HG02943 (cell line): ENCODE results near the gene PAEP.
"Not testable (repeated sequence)": the region's sequence is repeated elsewhere in the genome, so short reads cannot be mapped to it uniquely, and the experiment has no call there.

Source experiments
- ATAC-seq: cut with Tn5 transposase; IDR thresholded peaks from one replicate; pipeline ENCODE4 v1.9.1; 2021; ENCODE audit warnings: mild to moderate bottlenecking, low read depth, moderate library complexity; ENCODE audit not compliant: unreplicated experiment

The PAEP gene

GRCh38 chr9:135525241-135526088 is 36.1 kb upstream of the PAEP start:
- no peak for ATAC-seq

GRCh38 chr9:135526089-135526729 is 35.3 kb upstream of the PAEP start:
- ATAC-seq, result no peak

GRCh38 chr9:135526730-135527571 is 34.6 kb upstream of the PAEP start:
- no peak for ATAC-seq

- not testable (repeated sequence) for ATAC-seq
Observed at GRCh38 chr9:135528842-135529435, 32.6 kb upstream of the PAEP start.

GRCh38 chr9:135530146-135530545 is 31.4 kb upstream of the PAEP start:
- no peak for ATAC-seq

- ATAC-seq, result no peak
Observed at GRCh38 chr9:135531096-135531495, 30.5 kb upstream of the PAEP start.

- ATAC-seq, result no peak
Observed at GRCh38 chr9:135533113-135533512, 28.4 kb upstream of the PAEP start.

GRCh38 chr9:135533674-135534073 is 27.9 kb upstream of the PAEP start:
- no peak for ATAC-seq

GRCh38 chr9:135534192-135534711 is 27.3 kb upstream of the PAEP start:
- ATAC-seq, result not testable (repeated sequence)

GRCh38 chr9:135534826-135535225 is 26.7 kb upstream of the PAEP start:
- ATAC-seq, result not testable (repeated sequence)

GRCh38 chr9:135535631-135536030 is 25.9 kb upstream of the PAEP start:
- ATAC-seq, result not testable (repeated sequence)

- ATAC-seq, result no peak
Observed at GRCh38 chr9:135536216-135536615, 25.3 kb upstream of the PAEP start.

- ATAC-seq, result not testable (repeated sequence)
Observed at GRCh38 chr9:135543262-135543894, 18.2 kb upstream of the PAEP start.

- ATAC-seq, result no peak
Observed at GRCh38 chr9:135544981-135545635, 16.4 kb upstream of the PAEP start.

GRCh38 chr9:135545646-135546176 is 15.8 kb upstream of the PAEP start, which contains the start of gene OBP2A:
Gene OBP2A (plus strand): TSS chr9:135546126. CDS start chr9:135546181, 55 bp downstream.
- not testable (repeated sequence) for ATAC-seq

- ATAC-seq, result not testable (repeated sequence)
Observed at GRCh38 chr9:135546792-135547617, 14.6 kb upstream of the PAEP start.

- ATAC-seq, result no peak
Observed at GRCh38 chr9:135547756-135548736, 13.5 kb upstream of the PAEP start.
